ENCODE data around the gene DCC.

DCC gene

DNA sequence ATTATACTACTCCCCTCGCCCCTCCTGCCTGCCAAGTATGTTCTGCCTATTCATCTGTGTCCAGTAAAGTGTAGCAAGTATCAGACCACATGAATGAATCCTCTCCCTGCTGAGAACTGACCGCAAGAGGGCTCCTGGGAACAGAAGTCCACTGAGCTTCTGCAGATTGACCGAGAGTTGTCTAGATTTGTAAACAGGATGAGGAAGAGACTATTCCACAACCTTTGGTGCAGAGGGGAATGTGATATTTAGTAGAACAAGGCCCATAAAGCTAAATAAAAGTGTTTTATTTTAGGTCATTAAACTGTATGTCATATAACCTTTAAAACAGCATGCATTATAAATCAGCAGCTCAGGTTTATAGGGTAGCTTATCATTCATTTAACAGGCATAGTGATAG is 377.0 kb downstream of the DCC start:
- Histone ChIP-seq H3K27me3 (ENCODE audit: control insufficient read depth, insufficient read depth, low read length) (no peaks in the 10 kb centered on the region), H3K9me3 (ENCODE audit: control insufficient read depth, low read length) (no peaks in the 10 kb centered on the region), H3K4me3 (ENCODE audit: low read depth, low read length) (no peak overlapping the region), H2AFZ (no peak overlapping the region), H3K27ac (no peak overlapping the region), H3K9ac (no peak overlapping the region), H3K79me2 (no peaks in the 10 kb centered on the region), H3K4me1 (no peaks in the 10 kb centered on the region), H3K4me2 (ENCODE audit: low read length) (no peak overlapping the region), H3K36me3 (ENCODE audit: control insufficient read depth, insufficient read depth, low read length) (no peaks in the 10 kb centered on the region)
- TF ChIP-seq, protein P1, sequence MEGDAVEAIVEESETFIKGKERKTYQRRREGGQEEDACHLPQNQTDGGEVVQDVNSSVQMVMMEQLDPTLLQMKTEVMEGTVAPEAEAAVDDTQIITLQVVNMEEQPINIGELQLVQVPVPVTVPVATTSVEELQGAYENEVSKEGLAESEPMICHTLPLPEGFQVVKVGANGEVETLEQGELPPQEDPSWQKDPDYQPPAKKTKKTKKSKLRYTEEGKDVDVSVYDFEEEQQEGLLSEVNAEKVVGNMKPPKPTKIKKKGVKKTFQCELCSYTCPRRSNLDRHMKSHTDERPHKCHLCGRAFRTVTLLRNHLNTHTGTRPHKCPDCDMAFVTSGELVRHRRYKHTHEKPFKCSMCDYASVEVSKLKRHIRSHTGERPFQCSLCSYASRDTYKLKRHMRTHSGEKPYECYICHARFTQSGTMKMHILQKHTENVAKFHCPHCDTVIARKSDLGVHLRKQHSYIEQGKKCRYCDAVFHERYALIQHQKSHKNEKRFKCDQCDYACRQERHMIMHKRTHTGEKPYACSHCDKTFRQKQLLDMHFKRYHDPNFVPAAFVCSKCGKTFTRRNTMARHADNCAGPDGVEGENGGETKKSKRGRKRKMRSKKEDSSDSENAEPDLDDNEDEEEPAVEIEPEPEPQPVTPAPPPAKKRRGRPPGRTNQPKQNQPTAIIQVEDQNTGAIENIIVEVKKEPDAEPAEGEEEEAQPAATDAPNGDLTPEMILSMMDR (IDR thresholded peaks at IDR 0.05): no peak

DNA sequence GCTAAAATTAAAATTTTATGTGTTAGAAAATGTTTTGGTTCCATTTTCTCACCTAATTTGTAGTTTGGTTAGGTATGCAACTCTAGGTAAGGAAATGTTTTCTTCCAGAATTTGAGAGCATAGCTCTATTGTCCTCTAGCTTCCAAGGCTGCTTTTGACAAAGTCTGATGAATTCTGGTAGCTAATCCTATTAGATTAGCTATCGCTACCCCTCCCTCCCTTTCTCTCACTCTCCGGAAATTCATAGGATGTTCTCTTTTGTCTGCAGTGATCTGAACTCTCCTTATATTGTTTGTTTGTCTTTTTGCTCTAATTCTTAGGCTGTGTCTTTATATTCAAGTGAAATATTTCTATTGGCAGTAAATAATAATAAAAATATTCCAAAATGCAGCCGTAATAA is 382.9 kb downstream of the DCC start:
- no peak overlapping the region for H3K27ac ChIP-seq
- no peaks in the 10 kb centered on the region for H3K79me2 ChIP-seq
- no peaks in the 10 kb centered on the region for H3K27me3 ChIP-seq (ENCODE audit: control insufficient read depth, insufficient read depth, low read length)
- H2AFZ ChIP-seq: no peak overlapping the region
- no peaks in the 10 kb centered on the region for H3K4me1 ChIP-seq
- H3K36me3 ChIP-seq (ENCODE audit: control insufficient read depth, insufficient read depth, low read length): no peaks in the 10 kb centered on the region
- TF ChIP-seq, protein P1 (IDR thresholded peaks at IDR 0.05): no peak
- H3K4me2 ChIP-seq (ENCODE audit: low read length): no peak overlapping the region
- H3K9ac ChIP-seq: no peak overlapping the region
- H3K9me3 ChIP-seq (ENCODE audit: control insufficient read depth, low read length): no peaks in the 10 kb centered on the region
- H3K4me3 ChIP-seq (ENCODE audit: low read depth, low read length): no peak overlapping the region

DNA sequence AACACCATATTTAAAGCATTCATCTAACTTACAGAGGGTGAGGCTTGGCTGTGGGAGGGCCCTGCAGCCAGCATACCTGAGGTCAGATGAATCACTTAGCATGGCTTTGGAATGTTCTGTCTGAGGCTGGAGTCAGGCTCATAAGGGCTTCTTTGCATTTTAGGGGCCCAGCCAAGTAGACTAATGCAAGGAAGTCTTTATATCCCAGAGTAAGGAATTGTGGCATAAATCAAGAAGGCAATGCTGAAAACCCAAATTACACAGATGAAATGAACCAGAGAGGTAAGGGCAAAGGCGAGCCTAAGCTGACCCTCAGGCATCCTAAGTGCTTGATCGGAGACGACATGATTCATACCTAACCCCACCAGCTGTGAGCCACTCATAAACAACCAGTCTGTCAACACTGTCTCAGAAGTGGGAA is 383.6 kb downstream of the DCC start:
- no peak overlapping the region for H3K4me2 ChIP-seq (ENCODE audit: low read length)
- H3K4me3 ChIP-seq (ENCODE audit: low read depth, low read length): no peak overlapping the region
- no peak overlapping the region for H3K27ac ChIP-seq
- no peaks in the 10 kb centered on the region for H3K36me3 ChIP-seq (ENCODE audit: control insufficient read depth, insufficient read depth, low read length)
- no peak overlapping the region for H3K9ac ChIP-seq
- no peak overlapping the region for H2AFZ ChIP-seq
- TF ChIP-seq, protein P1 (IDR thresholded peaks at IDR 0.05): no peak
- H3K79me2 ChIP-seq: no peaks in the 10 kb centered on the region
- H3K9me3 ChIP-seq (ENCODE audit: control insufficient read depth, low read length): no peaks in the 10 kb centered on the region
- H3K4me1 ChIP-seq: no peaks in the 10 kb centered on the region
- no peaks in the 10 kb centered on the region for H3K27me3 ChIP-seq (ENCODE audit: control insufficient read depth, insufficient read depth, low read length)

DNA sequence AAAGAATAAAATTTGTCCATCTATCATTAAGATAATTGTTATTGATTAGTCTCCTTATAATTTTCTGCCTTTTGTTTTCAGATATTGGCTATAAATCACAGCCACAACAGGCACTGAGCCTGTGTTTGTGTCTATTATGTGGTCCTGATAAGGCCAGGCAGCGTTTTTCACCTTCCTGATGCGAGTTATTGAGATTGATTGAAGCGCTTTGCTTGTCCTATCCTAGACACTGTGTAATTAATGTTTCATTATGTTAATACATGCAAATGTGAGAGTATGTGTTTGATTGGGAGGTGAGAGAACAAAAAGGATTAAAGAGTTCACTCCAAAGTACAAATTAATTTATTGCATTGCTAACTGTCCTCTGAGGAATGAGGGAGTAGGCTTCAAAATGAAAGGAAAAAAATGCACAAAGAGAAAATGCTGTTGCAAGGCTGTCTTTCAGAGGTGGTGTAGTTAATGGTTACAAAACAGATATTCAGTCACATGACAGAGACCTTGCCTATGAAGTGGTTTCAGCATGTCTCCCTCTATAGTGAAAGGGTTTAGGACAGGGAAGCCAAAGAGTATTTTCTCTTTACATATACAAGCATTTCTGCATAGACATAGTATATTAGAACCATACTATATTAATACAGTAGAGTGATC is 391.1 kb downstream of the DCC start:
- Histone ChIP-seq H3K27ac (no peak overlapping the region), H3K79me2 (no peaks in the 10 kb centered on the region), H3K4me1 (no peaks in the 10 kb centered on the region), H3K36me3 (ENCODE audit: control insufficient read depth, insufficient read depth, low read length) (no peaks in the 10 kb centered on the region), H3K9me3 (ENCODE audit: control insufficient read depth, low read length) (no peaks in the 10 kb centered on the region), H3K4me3 (ENCODE audit: low read depth, low read length) (no peak overlapping the region), H3K9ac (no peak overlapping the region), H3K4me2 (ENCODE audit: low read length) (no peak overlapping the region), H2AFZ (no peak overlapping the region), H3K27me3 (ENCODE audit: control insufficient read depth, insufficient read depth, low read length) (no peaks in the 10 kb centered on the region)
- TF ChIP-seq, protein P1 (IDR thresholded peaks at IDR 0.05): no peak

DNA sequence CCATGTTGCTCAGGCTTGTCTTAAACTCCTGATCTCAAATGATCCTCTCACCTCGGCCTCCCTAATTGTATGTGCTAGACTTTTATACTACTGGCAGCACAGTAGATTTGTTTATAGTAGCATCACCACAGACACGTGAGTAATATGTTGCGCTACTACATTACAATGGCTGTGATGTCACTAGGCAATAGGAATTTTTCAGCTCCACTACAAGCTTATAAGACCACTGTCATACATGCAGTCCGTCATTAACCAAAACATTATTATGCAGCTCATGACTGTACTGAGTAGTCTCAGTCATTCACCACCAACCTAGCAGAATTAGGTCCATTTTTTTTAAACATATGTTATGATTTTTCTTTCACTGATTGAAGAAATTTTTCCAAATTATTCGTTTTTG is 398.9 kb downstream of the DCC start:
- Histone ChIP-seq H3K27me3 (ENCODE audit: control insufficient read depth, insufficient read depth, low read length) (no peaks in the 10 kb centered on the region), H3K4me2 (ENCODE audit: low read length) (no peak overlapping the region), H3K36me3 (ENCODE audit: control insufficient read depth, insufficient read depth, low read length) (no peaks in the 10 kb centered on the region), H3K9ac (no peak overlapping the region), H2AFZ (no peak overlapping the region), H3K79me2 (no peaks in the 10 kb centered on the region), H3K4me3 (ENCODE audit: low read depth, low read length) (no peak overlapping the region), H3K4me1 (no peaks in the 10 kb centered on the region), H3K9me3 (ENCODE audit: control insufficient read depth, low read length) (no peaks in the 10 kb centered on the region), H3K27ac (no peak overlapping the region)
- TF ChIP-seq, protein P1 (IDR thresholded peaks at IDR 0.05): no peak
